ENCODE data around the gene PPP3R1.

The PPP3R1 gene

DNA sequence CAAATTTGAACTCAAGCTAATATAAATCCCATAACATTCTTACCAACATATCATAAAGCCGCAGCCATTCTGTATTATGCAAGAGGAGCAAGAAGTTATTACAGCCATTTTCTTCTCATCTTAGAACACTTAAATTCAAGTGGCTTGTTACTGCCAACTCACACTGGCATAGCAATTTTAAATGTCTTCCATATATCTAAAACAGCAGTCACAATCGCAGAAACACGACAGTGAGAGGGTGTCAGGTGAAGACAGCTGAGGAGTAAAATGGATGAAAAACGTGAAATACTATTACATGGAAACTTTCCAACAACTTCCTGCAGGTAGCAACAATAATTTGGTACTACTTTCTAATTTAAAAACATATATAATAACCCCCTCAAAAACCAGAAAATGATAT, 17.9 kb downstream of the PPP3R1 start:
- DNase-seq (ENCODE audit: low read depth in 3 of 3): no peak

GRCh38 chr2:68231061-68231372, 21.3 kb downstream of the PPP3R1 start:
- DNase-seq (ENCODE audit: low read depth in 3 of 3): no peak

GRCh38 chr2:68230241-68231060, 21.9 kb downstream of the PPP3R1 start:
- no peak for DNase-seq (ENCODE audit: low read depth in 3 of 3)

DNA sequence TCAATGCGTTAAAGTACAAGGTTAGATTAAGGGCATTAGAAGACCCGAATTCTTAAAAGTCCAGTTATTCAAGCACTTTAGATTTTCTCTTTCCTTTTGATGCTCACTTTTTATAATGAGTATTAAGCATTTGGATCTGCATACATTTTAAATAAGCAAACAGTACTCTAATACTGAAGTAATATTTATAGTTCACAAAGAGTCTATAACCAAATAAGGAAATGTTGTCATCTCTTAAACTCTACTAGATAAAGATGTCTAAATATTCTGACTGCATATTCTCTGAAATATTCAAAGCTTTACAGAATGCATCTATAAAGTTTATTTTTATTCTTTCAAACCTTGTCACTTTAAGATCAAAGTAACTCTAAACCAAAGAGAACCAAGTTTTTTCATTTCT, 25.5 kb downstream of the PPP3R1 start:
- no peak for DNase-seq (ENCODE audit: low read depth in 3 of 3)

- DNase-seq (ENCODE audit: low read depth in 3 of 3): no peak
Observed at GRCh38 chr2:68225119-68225632, 27.2 kb downstream of the PPP3R1 start.

- no peak for DNase-seq (ENCODE audit: low read depth in 3 of 3)
Observed at GRCh38 chr2:68223419-68223818, 28.9 kb downstream of the PPP3R1 start.

GRCh38 chr2:68222287-68222686, 30.0 kb downstream of the PPP3R1 start:
- no peak for DNase-seq (ENCODE audit: low read depth in 3 of 3)

- no peak for DNase-seq (ENCODE audit: low read depth in 3 of 3)
Observed at GRCh38 chr2:68218343-68218901, 33.9 kb downstream of the PPP3R1 start.

GRCh38 chr2:68217729-68218128, 34.6 kb downstream of the PPP3R1 start:
- DNase-seq (ENCODE audit: low read depth in 3 of 3): no peak

DNA sequence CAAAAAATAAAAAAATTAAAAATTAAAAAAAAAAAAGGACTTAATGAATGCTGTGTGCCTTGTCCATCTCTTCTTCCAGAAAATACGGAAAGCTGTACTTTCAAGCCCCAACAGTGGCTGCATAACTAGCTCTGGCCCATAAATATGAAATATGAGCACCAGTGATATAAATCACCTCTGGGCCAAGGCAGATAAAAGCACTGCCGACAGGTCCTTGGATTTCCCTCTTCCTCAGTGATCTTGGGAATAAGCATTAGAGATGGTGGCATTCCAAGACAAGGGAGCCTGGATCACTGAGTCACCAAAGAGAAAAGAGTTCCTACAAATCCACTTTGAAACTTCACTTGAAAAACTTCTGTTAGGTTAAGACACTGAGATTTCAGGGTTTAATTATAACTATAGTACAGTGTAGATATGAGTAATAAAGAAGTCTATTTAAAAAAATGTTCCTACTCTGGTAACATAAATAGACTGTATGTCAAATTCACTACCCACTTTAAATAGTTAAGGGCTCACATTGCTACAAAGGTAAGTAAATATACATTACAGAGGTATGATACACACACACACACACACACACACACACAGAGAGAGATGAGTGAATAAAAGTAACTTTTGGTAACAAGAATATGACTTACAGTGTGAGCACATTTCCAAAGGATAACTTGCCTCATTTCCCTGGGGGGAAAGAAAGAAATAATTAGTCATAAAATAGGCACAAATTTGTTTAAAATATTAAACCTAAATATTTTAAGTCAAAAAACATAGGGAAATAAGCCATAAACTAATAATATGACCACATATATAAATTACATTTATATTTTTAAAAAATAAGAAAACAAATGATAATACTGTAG, 35.6 kb downstream of the PPP3R1 start:
- no peak for DNase-seq (ENCODE audit: low read depth in 3 of 3)

GRCh38 chr2:68214381-68214780, 38.0 kb downstream of the PPP3R1 start:
- DNase-seq (ENCODE audit: low read depth in 3 of 3): no peak

GRCh38 chr2:68206793-68207192, 45.5 kb downstream of the PPP3R1 start:
- DNase-seq (ENCODE audit: low read depth in 3 of 3): no peak

GRCh38 chr2:68203587-68203986, 48.7 kb downstream of the PPP3R1 start:
- no peak for DNase-seq (ENCODE audit: low read depth in 3 of 3)

GRCh38 chr2:68200157-68200787, 52.1 kb downstream of the PPP3R1 start:
- no peak for DNase-seq (ENCODE audit: low read depth in 3 of 3)

- peak in 1 of 3 experiments; percentile 28 for DNase-seq (ENCODE audit: low read depth in 3 of 3)
Observed at GRCh38 chr2:68196120-68196716, 56.1 kb downstream of the PPP3R1 start.

- DNase-seq (ENCODE audit: low read depth in 3 of 3): no peak
Observed at GRCh38 chr2:68195096-68195495, 57.2 kb downstream of the PPP3R1 start.

DNA sequence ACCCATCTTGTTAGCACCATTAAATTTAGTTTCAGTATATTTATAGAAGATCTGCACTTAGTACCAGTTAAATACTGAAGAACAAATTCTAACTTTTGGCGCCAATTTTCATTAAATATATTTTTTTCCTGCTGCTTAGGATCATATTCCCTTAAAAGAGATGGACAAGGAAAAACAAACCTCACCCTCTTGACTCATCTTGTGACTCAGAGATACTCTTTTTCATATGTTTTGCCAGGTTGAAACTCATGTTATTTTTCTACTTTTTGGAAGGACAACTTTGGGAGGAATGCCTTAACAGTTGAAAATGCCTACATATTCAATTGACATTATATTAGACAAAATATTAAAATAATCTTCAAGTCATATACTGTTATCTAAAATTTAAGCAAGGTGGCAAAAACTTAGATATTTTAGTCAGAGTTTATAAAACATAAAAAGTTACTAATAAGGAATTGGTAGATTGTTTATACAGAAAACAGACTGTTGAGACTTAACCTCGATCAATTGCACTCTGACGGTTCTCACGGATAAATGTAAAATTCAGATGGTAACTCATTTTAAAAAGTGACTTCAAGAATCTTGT, 58.5 kb downstream of the PPP3R1 start:
- no peak for DNase-seq (ENCODE audit: low read depth in 3 of 3)

DNA sequence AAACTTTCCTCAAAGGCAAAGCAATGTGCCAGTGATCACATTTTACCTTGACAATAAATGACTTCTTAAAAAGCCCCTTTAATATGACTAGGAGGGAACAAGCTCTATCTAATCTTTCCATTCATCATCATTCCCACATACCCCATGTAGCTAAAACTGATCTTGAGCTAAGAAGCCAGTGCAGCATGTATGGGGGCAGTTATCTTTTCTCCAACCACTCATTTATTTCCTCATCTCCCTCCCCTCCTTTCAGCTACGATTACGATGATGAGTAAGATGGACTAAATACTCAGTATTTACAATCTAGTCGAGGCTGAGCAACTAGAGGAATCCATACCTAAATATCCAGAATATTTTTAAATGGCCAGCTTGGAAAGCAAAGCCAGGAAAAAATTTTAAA, 59.2 kb downstream of the PPP3R1 start:
- DNase-seq (ENCODE audit: low read depth in 3 of 3): no peak

DNA sequence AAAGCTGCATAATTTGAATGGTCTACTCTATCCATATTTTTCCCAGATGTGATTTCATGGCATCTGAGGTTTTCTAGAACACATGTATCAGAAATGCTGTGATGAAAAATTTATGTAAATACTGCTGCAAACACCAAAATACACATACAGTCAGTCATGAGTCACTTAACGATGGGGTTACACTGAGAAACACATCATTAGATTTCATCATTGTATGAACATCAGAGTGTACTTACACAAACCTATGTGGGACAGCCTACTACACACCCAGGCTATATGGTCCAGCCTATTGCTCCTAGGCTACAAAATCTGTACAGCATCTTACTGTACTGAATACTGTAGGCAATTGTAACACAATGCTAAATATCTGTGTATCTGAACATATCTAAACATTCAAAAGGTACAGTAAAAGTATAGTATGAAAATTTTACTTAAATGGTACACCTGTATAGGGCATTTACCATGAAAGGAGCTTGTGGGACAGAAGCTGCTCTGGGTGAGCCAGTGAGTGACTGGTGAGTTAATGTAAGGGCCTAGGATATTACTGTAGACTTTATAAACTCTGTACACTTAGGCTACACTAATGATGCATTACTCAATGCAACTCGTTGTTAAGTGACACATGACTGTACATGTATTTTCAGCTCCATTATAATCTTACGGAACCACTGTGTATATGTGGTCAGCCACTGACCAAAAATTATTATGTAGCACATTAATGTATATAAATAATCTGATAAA, 61.2 kb downstream of the PPP3R1 start:
- no peak for DNase-seq (ENCODE audit: low read depth in 3 of 3)

DNA sequence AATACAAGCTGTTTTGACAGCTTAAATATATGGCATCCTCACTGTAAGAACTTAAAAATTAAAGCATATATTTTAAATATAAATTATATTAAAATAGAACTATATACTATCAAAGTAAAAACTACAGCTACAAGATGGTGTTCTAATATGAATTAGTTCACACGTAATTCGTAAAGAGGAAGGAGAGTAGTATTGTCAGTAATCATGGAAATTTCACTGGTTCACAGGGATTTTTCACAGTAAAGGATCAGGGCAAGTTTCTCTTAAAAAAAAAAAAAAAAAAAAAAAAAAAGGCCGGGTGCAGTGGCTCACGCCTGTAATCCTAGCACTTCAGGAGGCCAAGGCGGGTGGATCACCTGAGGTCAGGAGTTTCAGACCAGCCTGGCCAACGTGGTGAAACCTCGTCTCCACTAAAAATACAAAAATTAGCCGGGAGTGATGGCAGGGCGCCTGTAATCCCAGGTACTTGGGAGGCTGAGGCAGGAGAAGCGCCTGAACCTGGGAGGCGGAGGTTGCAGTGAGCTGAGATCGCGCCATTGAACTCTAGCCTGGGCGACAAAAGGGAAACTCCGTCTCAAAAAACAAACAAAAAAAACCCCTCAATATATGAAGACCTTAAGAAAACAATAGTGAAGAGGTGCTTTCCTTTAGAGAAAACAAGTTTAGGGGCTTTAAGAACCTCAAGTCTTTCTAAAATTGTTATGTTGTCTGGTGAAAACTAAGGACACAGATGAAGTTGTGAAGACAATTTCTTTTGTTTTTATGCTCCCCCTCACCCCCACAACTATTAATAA, 62.1 kb downstream of the PPP3R1 start:
- DNase-seq (ENCODE audit: low read depth in 3 of 3): no peak
